HK-2 (cell line): ENCODE results near the gene MET.
"Not testable (repeated sequence)": the region's sequence is repeated elsewhere in the genome, so short reads cannot be mapped to it uniquely, and the experiment has no call there.

Experiments used
- DNase-seq: peaks from one replicate; pipeline ENCODE4 v3.0.0-alpha.2; 2018; ENCODE audit not compliant: unreplicated experiment

The MET gene

GRCh38 chr7:116728413-116728812 is 56.4 kb downstream of the MET start:
- no peak for DNase-seq

GRCh38 chr7:116730097-116731022 is 58.4 kb downstream of the MET start:
- DNase-seq: no peak

- no peak for DNase-seq
Observed at GRCh38 chr7:116731023-116731395, 59.0 kb downstream of the MET start.

GRCh38 chr7:116731445-116732335 is 59.7 kb downstream of the MET start:
- no peak for DNase-seq

- DNase-seq: no peak
Observed at GRCh38 chr7:116732788-116733694, 61.0 kb downstream of the MET start.

GRCh38 chr7:116733924-116734580 is 62.1 kb downstream of the MET start:
- no peak for DNase-seq

- no peak for DNase-seq
Observed at GRCh38 chr7:116734710-116735109, 62.7 kb downstream of the MET start.

- DNase-seq: no peak
Observed at GRCh38 chr7:116736927-116737715, 65.1 kb downstream of the MET start.

GRCh38 chr7:116738378-116738777 is 66.4 kb downstream of the MET start:
- DNase-seq: no peak

- no peak for DNase-seq
Observed at GRCh38 chr7:116739307-116739706, 67.3 kb downstream of the MET start.

GRCh38 chr7:116740231-116740630 is 68.2 kb downstream of the MET start:
- no peak for DNase-seq

GRCh38 chr7:116740755-116741462 is 68.9 kb downstream of the MET start:
- no peak for DNase-seq

GRCh38 chr7:116741625-116742316 is 69.8 kb downstream of the MET start:
- no peak for DNase-seq

GRCh38 chr7:116742641-116743040 is 70.6 kb downstream of the MET start:
- no peak for DNase-seq

GRCh38 chr7:116743835-116744234 is 71.8 kb downstream of the MET start:
- DNase-seq: not testable (repeated sequence)

- not testable (repeated sequence) for DNase-seq
Observed at GRCh38 chr7:116746388-116746787, 74.4 kb downstream of the MET start.

- DNase-seq: not testable (repeated sequence)
Observed at GRCh38 chr7:116751070-116751469, 79.1 kb downstream of the MET start.

GRCh38 chr7:116752305-116753074 is 80.5 kb downstream of the MET start:
- no peak for DNase-seq
